PC-3 (cell line): ENCODE measurements around the gene CNST. TPM values are rescaled to one million over a fixed set of nuclear protein-coding genes. Genes with fewer than 3 reads are reported as not detected.
"Not testable (repeated sequence)": the region's sequence is repeated elsewhere in the genome, so short reads cannot be mapped to it uniquely, and the experiment has no call there.

ENCODE experiments used
- ATAC-seq: fragments of 200-7000 bp; cut with Tn5 transposase; 2 replicates; pipeline ENCODE4 v1.9.1; 2020; ENCODE audit warnings: mild to moderate bottlenecking, moderate library complexity
- BruUV-seq: library from RNA; stranded (reverse); fragments of 400-500 nt; replicated peaks from 2 replicates; lab custom pipeline; 2021; lab: Mats Ljungman, UMichigan
- CTCF ChIA-PET: fragments of 300-600 bp; sonication (Branson Sonifier 250); formaldehyde crosslinking; loops from one replicate; lab custom pipeline; 2022; ENCODE audit warnings: antibody characterized with exemption; lab: Charles Lee
- POLR2A ChIA-PET: fragments of 300-600 bp; sonication (Branson Sonifier 250); formaldehyde crosslinking; loops from one replicate; lab custom pipeline; 2022; ENCODE audit warnings: antibody characterized with exemption; ENCODE audit not compliant: unreplicated experiment; lab: Charles Lee
- DNase-seq: peaks from one replicate; pipeline ENCODE4 v3.0.0-alpha.2; 2015
- H2AFZ ChIP-seq: fragments of 300-600 bp; sonication (generic); 2 replicates; pipeline ENCODE4 v1.6.0; 2016; ENCODE audit warnings: antibody characterized with exemption, low read length
- H3F3A ChIP-seq: fragments of 300-600 bp; sonication (generic); one replicate; pipeline ENCODE4 v1.6.0; 2017; ENCODE audit warnings: antibody characterized with exemption, low read length, control low read depth, mild to moderate bottlenecking; ENCODE audit not compliant: unreplicated experiment
- H3K27ac ChIP-seq: fragments of 300-600 bp; sonication (generic); 2 replicates; pipeline ENCODE4 v1.5.1; 2016; ENCODE audit warnings: mild to moderate bottlenecking, low read length
- H3K27me3 ChIP-seq: fragments of 300-600 bp; sonication (generic); 2 replicates; pipeline ENCODE4 v1.6.1; 2016; ENCODE audit warnings: low read length, mixed read lengths
- H3K36me3 ChIP-seq: fragments of 300-600 bp; sonication (generic); 2 replicates; pipeline ENCODE4 v1.6.1; 2016; ENCODE audit warnings: low read depth, mixed run types, low read length, mixed read lengths
- H3K4me1 ChIP-seq: fragments of 300-600 bp; sonication (generic); 2 replicates; pipeline ENCODE4 v1.5.1; 2016; ENCODE audit warnings: low read length; ENCODE audit not compliant: insufficient read depth
- H3K4me2 ChIP-seq: fragments of 300-600 bp; sonication (generic); 2 replicates; pipeline ENCODE4 v1.6.0; 2016; ENCODE audit warnings: low read length
- H3K4me3 ChIP-seq: fragments of 300-600 bp; sonication (generic); 2 replicates; pipeline ENCODE4 v1.5.1; 2016; ENCODE audit warnings: mild to moderate bottlenecking, low read length, mixed read lengths
- H3K79me2 ChIP-seq: fragments of 300-600 bp; sonication (generic); 2 replicates; pipeline ENCODE4 v1.6.1; 2017; ENCODE audit warnings: low read length, mixed read lengths
- H3K9ac ChIP-seq: fragments of 300-600 bp; sonication (generic); 2 replicates; pipeline ENCODE4 v1.6.0; 2016; ENCODE audit warnings: mild to moderate bottlenecking, low read length
- H3K9me2 ChIP-seq: fragments of 300-600 bp; sonication (generic); replicated peaks from 2 replicates; pipeline ENCODE4 v1.6.1; 2016; ENCODE audit warnings: mixed run types, low read length, mixed read lengths
- H3K9me3 ChIP-seq: fragments of 300-600 bp; sonication (generic); 2 replicates; pipeline ENCODE4 v1.6.1; 2016; ENCODE audit warnings: low read length, mixed read lengths
- H4K20me1 ChIP-seq: fragments of 300-600 bp; sonication (generic); 2 replicates; pipeline ENCODE4 v1.6.1; 2016; ENCODE audit warnings: low read length, mixed read lengths
- EZH2 ChIP-seq: fragments of 300-600 bp; sonication (generic); IDR thresholded peaks from one replicate; pipeline ENCODE4 v1.6.1; 2017; ENCODE audit warnings: antibody characterized with exemption, mild to moderate bottlenecking, low read length; ENCODE audit not compliant: unreplicated experiment
- EZH2phosphoT487 ChIP-seq: fragments of 300-600 bp; sonication (generic); IDR thresholded peaks from 2 replicates; pipeline ENCODE4 v1.6.1; 2018; ENCODE audit warnings: mild to moderate bottlenecking, antibody characterized with exemption, low read length, borderline replicate concordance
- intact Hi-C: fragments of 100-400 bp; cut with micrococcal nuclease; formaldehyde crosslinking; loops from 2 replicates; pipeline ENCODE4 v1.9.0; 2023
- total RNA-seq: library from RNA; depleted of rRNA; stranded (reverse); fragments of >200 nt; gene quantifications from 2 replicates; pipeline ENCODE4 v1.2.3, GENCODE V29; 2014
- TF ChIP-seq, protein P1 (sequence below): fragments of 300-600 bp; sonication (generic); conservative IDR thresholded peaks from 2 replicates; pipeline ENCODE4 v1.5.1; 2017; ENCODE audit warnings: antibody characterized with exemption, low read depth, mild to moderate bottlenecking, low read length

The CNST gene
- total RNA-seq, 1 experiment from 2014 or later: 13.5 TPM

DNA sequence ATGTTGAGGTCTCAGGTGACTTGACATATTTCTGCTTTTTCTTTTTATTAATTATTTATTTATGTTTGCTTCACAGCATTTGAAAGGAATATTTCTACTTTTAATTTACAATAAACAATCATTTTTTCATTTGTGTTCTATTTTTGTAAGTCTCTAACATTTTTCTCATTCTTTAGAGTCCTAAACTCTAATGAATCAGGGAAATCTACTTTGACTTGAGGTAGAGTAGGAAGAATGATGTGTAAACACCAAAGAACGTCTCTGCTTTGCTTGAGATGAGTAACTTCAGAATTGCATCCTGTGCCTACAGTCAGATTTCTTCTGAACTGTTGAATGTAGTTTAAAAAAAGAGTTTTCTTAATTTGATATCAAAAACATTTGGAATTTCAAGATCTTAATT is 65.2 kb downstream of the CNST start:
- no peak overlapping the region for H2AFZ ChIP-seq
- no peak overlapping the region for H3K4me3 ChIP-seq
- no peaks in the 10 kb centered on the region for H3K27me3 ChIP-seq
- H3K9me3 ChIP-seq: no peaks in the 10 kb centered on the region
- H3K4me1 ChIP-seq: no peaks in the 10 kb centered on the region
- TF ChIP-seq, protein P1, sequence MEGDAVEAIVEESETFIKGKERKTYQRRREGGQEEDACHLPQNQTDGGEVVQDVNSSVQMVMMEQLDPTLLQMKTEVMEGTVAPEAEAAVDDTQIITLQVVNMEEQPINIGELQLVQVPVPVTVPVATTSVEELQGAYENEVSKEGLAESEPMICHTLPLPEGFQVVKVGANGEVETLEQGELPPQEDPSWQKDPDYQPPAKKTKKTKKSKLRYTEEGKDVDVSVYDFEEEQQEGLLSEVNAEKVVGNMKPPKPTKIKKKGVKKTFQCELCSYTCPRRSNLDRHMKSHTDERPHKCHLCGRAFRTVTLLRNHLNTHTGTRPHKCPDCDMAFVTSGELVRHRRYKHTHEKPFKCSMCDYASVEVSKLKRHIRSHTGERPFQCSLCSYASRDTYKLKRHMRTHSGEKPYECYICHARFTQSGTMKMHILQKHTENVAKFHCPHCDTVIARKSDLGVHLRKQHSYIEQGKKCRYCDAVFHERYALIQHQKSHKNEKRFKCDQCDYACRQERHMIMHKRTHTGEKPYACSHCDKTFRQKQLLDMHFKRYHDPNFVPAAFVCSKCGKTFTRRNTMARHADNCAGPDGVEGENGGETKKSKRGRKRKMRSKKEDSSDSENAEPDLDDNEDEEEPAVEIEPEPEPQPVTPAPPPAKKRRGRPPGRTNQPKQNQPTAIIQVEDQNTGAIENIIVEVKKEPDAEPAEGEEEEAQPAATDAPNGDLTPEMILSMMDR: no peak
- no peak for TF ChIP-seq EZH2
- TF ChIP-seq EZH2phosphoT487: no peak
- H4K20me1 ChIP-seq: no peaks in the 10 kb centered on the region
- no peaks in the 10 kb centered on the region for H3K79me2 ChIP-seq
- H3K9me2 ChIP-seq: no peaks in the 10 kb centered on the region
- no peak overlapping the region for H3K4me2 ChIP-seq
- DNase-seq (no peak), ATAC-seq (no peak)
- intact Hi-C loops: no loop called here
- no peak overlapping the region for H3K9ac ChIP-seq
- no peaks in the 10 kb centered on the region for H3F3A ChIP-seq
- ChIA-PET CTCF (no interaction called here), POLR2A (no interaction called here)
- H3K36me3 ChIP-seq: 0 out of 2 replicates have a peak, but pooled peaks cover 6% of the 10 kb centered on the region
- no TSS peak for BruUV-seq
- H3K27ac ChIP-seq: no peak overlapping the region

GRCh38 chr1:246632281-246633168 is 66.3 kb downstream of the CNST start:
- no peak for TF ChIP-seq EZH2phosphoT487
- TF ChIP-seq EZH2: no peak
- TF ChIP-seq, protein P1: no peak
- no peak for ATAC-seq
- H3K9me2 ChIP-seq: no peaks in the 10 kb centered on the region
- no peak overlapping the region for H2AFZ ChIP-seq
- ChIA-PET POLR2A (no interaction called here), CTCF (no interaction called here)
- no peaks in the 10 kb centered on the region for H3K4me1 ChIP-seq
- no peaks in the 10 kb centered on the region for H3K79me2 ChIP-seq
- no peak overlapping the region for H3K27ac ChIP-seq
- no TSS peak for BruUV-seq
- H3K4me2 ChIP-seq: no peak overlapping the region
- no peak overlapping the region for H3K4me3 ChIP-seq
- H3K27me3 ChIP-seq: no peaks in the 10 kb centered on the region
- no peak overlapping the region for H3K9ac ChIP-seq
- no peaks in the 10 kb centered on the region for H3F3A ChIP-seq
- intact Hi-C loops: no loop called here
- H4K20me1 ChIP-seq: no peaks in the 10 kb centered on the region
- H3K36me3 ChIP-seq: peaks cover 12% of the 10 kb centered on the region; the same call in 1 of the 2 replicates
- H3K9me3 ChIP-seq: no peaks in the 10 kb centered on the region
- DNase-seq: no peak

- DNase-seq, H2AFZ ChIP-seq, H3K9me3 ChIP-seq, H3K9ac ChIP-seq, H3K27me3 ChIP-seq, H3F3A ChIP-seq, H3K4me3 ChIP-seq, H3K27ac ChIP-seq, intact Hi-C loops, H3K4me2 ChIP-seq, H4K20me1 ChIP-seq, H3K79me2 ChIP-seq, H3K9me2 ChIP-seq, CTCF ChIA-PET, H3K4me1 ChIP-seq, BruUV-seq, POLR2A ChIA-PET, ATAC-seq: not testable (repeated sequence)
- peaks cover 16% of the 10 kb centered on the region; the same call in 1 of the 2 replicates for H3K36me3 ChIP-seq
Observed at GRCh38 chr1:246634659-246635058, 68.4 kb downstream of the CNST start.
